CD4-positive, alpha-beta T cell treated with Interleukin-17A for 1 hour (primary cell): ENCODE results near the gene WDR11.

ENCODE experiments used
- DNase-seq: peaks from one replicate; pipeline ENCODE4 v3.0.0-alpha.2; 2020

The WDR11 gene

GRCh38 chr10:120850911-120851865, at the start of gene WDR11:
Gene WDR11, plus strand, starts transcription at chr10:120851362. Its CDS starts 59 bp downstream, at chr10:120851421.
- peak; percentile 70 for DNase-seq

GRCh38 chr10:120802935-120803334, 48.2 kb upstream of the WDR11 start:
- no peak for DNase-seq

GRCh38 chr10:120803972-120804371, 47.2 kb upstream of the WDR11 start:
- DNase-seq, result no peak

GRCh38 chr10:120805014-120805812, 45.9 kb upstream of the WDR11 start:
- no peak for DNase-seq

GRCh38 chr10:120806081-120806480, 45.1 kb upstream of the WDR11 start:
- DNase-seq, result no peak

GRCh38 chr10:120810298-120810697, 40.9 kb upstream of the WDR11 start:
- no peak for DNase-seq

- DNase-seq, result no peak
Measured at GRCh38 chr10:120813085-120813484, 38.1 kb upstream of the WDR11 start.

- no peak for DNase-seq
Measured at GRCh38 chr10:120818301-120818700, 32.9 kb upstream of the WDR11 start.

GRCh38 chr10:120819366-120819765, 31.8 kb upstream of the WDR11 start:
- no peak for DNase-seq

- no peak for DNase-seq
Measured at GRCh38 chr10:120823266-120823665, 27.9 kb upstream of the WDR11 start.

GRCh38 chr10:120824881-120825309, 26.3 kb upstream of the WDR11 start:
- no peak for DNase-seq

- no peak for DNase-seq
Measured at GRCh38 chr10:120825878-120826769, 25.0 kb upstream of the WDR11 start.

GRCh38 chr10:120827251-120827875, 23.8 kb upstream of the WDR11 start:
- DNase-seq, result no peak

GRCh38 chr10:120828763-120829319, 22.3 kb upstream of the WDR11 start:
- no peak for DNase-seq

GRCh38 chr10:120832106-120832505, 19.1 kb upstream of the WDR11 start:
- DNase-seq, result no peak

- DNase-seq, result no peak
Measured at GRCh38 chr10:120833222-120833928, 17.8 kb upstream of the WDR11 start.

GRCh38 chr10:120835603-120836002, 15.6 kb upstream of the WDR11 start:
- no peak for DNase-seq

GRCh38 chr10:120838941-120839340, 12.2 kb upstream of the WDR11 start:
- no peak for DNase-seq

- no peak for DNase-seq
Measured at GRCh38 chr10:120841522-120842189, 9.5 kb upstream of the WDR11 start.

- no peak for DNase-seq
Measured at GRCh38 chr10:120854388-120854787, 3.2 kb downstream of the WDR11 start.
